Stimulated activated CD4-positive, alpha-beta T cell treated with anti-CD3 and anti-CD28 coated beads, Interleukin-1b, Interleukin-23, amount 100 ng/mL, for 1 hour (primary cell): ENCODE data around the gene NFYA.
A peak's percentile ranks its signal among the peaks of the same experiment; 100 is the strongest.

Experiments used
- DNase-seq, 2 donors: peaks; one replicate each; pipeline ENCODE4 v3.0.0-alpha.2; 2020; ENCODE audit warnings: low read depth in 2 of 2

Gene NFYA

GRCh38 chr6:41073203-41073967, 611 bp downstream of the NFYA start:
- DNase-seq, result peak; percentile 55 to 61

GRCh38 chr6:41073968-41074691, 1.4 kb downstream of the NFYA start:
- DNase-seq, result no peak

- no peak for DNase-seq
Measured at GRCh38 chr6:41074692-41075436, 2.1 kb downstream of the NFYA start.

GRCh38 chr6:41075651-41076626, 3.2 kb downstream of the NFYA start:
- no peak for DNase-seq

GRCh38 chr6:41077536-41077935, 4.8 kb downstream of the NFYA start:
- no peak for DNase-seq

- no peak for DNase-seq
Measured at GRCh38 chr6:41078101-41078500, 5.3 kb downstream of the NFYA start.

GRCh38 chr6:41079080-41079479, 6.3 kb downstream of the NFYA start:
- no peak for DNase-seq

GRCh38 chr6:41080621-41081020, 7.8 kb downstream of the NFYA start:
- DNase-seq, result no peak

- no peak for DNase-seq
Measured at GRCh38 chr6:41083072-41083471, 10.3 kb downstream of the NFYA start.

- DNase-seq, result no peak
Measured at GRCh38 chr6:41085182-41085581, 12.4 kb downstream of the NFYA start.

GRCh38 chr6:41088451-41088850, 15.7 kb downstream of the NFYA start:
- no peak for DNase-seq

- DNase-seq, result no peak
Measured at GRCh38 chr6:41090841-41091761, 18.3 kb downstream of the NFYA start.

GRCh38 chr6:41092421-41093140, 19.8 kb downstream of the NFYA start:
- DNase-seq, result no peak

GRCh38 chr6:41093729-41094128, 21.0 kb downstream of the NFYA start:
- no peak for DNase-seq

GRCh38 chr6:41097467-41098090, 24.8 kb downstream of the NFYA start:
- DNase-seq, result no peak

GRCh38 chr6:41098366-41098765, 25.6 kb downstream of the NFYA start:
- no peak for DNase-seq

- DNase-seq, result no peak
Measured at GRCh38 chr6:41100871-41101287, 28.1 kb downstream of the NFYA start.

- DNase-seq, result no peak
Measured at GRCh38 chr6:41103847-41104246, 31.1 kb downstream of the NFYA start.

- DNase-seq, result no peak
Measured at GRCh38 chr6:41111017-41111416, 38.2 kb downstream of the NFYA start.
